22Rv1 (cell line): Measurements from ENCODE around the gene TMEM17.

Source experiments
- H3K27ac ChIP-seq: fragments of 450-650 bp; 2 replicates; pipeline ENCODE4 v1.5.1; 2017
- ZFX ChIP-seq: fragments of 450-650 bp; IDR thresholded peaks from 2 replicates; pipeline ENCODE4 v1.6.1; 2017; ENCODE audit warnings: antibody characterized with exemption, borderline replicate concordance
- TF ChIP-seq, protein P1 (sequence below): fragments of 450-650 bp; IDR thresholded peaks from 2 replicates; pipeline ENCODE4 v1.5.1; 2017; ENCODE audit warnings: mild to moderate bottlenecking

The TMEM17 gene

DNA sequence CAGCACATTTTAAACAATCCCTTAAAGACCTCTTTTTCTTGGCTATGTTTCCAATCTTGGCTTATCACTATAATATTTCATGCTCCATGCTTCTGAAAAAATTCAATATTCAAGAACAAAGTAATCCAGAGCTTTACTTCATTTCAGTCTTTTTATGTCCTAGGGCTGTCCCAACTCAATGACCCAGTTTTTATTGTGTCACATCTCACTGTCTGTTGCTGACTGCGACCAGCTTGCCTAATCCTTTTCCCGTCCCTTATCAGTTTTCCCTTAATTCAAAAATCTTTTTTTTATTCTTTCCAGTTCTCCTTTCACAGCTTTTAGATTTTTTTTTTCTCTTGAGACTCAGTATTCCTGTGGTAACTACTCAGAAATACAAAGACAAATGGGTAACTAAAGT, 10.2 kb downstream of the TMEM17 start:
- no peak for TF ChIP-seq ZFX
- TF ChIP-seq, protein P1, sequence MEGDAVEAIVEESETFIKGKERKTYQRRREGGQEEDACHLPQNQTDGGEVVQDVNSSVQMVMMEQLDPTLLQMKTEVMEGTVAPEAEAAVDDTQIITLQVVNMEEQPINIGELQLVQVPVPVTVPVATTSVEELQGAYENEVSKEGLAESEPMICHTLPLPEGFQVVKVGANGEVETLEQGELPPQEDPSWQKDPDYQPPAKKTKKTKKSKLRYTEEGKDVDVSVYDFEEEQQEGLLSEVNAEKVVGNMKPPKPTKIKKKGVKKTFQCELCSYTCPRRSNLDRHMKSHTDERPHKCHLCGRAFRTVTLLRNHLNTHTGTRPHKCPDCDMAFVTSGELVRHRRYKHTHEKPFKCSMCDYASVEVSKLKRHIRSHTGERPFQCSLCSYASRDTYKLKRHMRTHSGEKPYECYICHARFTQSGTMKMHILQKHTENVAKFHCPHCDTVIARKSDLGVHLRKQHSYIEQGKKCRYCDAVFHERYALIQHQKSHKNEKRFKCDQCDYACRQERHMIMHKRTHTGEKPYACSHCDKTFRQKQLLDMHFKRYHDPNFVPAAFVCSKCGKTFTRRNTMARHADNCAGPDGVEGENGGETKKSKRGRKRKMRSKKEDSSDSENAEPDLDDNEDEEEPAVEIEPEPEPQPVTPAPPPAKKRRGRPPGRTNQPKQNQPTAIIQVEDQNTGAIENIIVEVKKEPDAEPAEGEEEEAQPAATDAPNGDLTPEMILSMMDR, result no peak
- H3K27ac ChIP-seq, result no peak overlapping the region

DNA sequence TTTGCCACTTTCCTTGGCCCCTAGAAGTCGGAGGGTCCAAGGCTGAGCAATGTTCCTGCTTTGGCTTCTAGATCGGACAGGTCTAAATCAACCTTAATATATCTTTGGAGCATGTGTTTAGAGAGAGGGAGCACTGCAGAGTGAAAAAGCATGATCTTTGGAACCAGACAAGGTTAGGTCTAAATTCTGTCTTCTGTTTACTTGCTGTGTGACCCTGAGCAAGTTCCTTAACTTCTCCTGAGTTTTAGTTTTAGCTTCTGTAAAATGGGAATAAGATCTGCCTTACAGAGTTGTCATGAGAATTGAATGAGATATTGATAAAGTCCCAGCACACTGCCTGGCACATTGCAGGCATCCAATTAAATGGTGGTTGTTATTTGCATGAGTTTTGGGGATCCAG, 13.9 kb downstream of the TMEM17 start:
- TF ChIP-seq ZFX, result no peak
- TF ChIP-seq, protein P1, result no peak
- no peak overlapping the region for H3K27ac ChIP-seq

DNA sequence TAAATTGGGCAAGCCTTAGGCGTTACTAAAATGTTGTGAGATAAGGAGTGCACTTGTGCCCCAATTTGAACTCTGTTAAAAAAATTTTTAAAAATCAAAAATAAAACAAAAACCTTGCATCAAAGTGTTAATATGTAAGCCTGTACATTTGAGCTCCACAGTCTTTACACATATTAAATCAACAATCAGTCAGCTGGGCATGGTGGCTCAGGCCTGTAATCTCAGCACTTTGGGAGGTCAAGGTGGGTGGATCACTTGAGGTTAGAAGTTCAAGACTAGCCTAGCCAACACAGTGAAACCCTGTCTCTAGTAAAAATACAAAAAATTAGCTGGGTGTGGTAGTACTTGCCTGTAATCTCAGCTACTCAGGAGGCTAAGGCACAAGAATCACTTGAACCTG, 16.3 kb downstream of the TMEM17 start:
- TF ChIP-seq, protein P1, result no peak
- no peak for TF ChIP-seq ZFX
- H3K27ac ChIP-seq, result no peak overlapping the region

DNA sequence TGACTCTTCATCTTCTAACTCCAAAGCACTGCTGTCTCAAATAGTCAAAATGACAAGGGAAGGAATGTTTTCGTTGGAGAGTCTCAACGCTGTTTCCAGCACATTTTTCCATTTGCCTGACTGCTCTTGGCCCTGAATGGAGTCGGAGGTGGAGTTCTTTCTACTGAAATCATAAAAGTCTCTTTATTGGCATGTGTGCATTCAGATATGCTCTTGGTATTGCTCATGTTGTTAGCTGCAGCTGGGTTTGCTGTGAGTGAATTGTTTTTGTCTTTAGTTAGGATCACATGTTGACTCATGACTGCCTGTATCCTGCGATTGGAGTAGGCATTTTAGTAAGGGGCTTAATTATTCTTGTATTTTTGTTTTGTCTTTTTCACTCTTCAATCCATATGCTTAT, 16.8 kb downstream of the TMEM17 start:
- TF ChIP-seq, protein P1, result no peak
- TF ChIP-seq ZFX, result no peak
- no peak overlapping the region for H3K27ac ChIP-seq

DNA sequence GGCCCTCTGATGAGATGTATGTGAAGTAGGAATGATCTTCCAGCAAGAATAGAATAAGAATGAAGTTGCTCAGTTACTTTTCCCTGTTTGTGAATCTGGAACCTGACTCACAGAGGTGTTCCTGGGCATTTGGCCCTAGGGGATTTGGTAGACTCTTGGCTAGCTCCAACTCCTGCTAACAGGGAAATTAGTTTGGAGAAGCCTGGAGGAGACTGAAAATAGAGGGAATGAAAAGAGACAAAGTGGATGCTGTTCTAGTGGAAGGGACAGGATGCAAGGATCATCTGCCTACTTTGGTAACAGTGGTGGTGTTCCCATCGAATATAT, 19.6 kb downstream of the TMEM17 start:
- TF ChIP-seq, protein P1, result no peak
- TF ChIP-seq ZFX, result no peak
- H3K27ac ChIP-seq, result no peak overlapping the region

DNA sequence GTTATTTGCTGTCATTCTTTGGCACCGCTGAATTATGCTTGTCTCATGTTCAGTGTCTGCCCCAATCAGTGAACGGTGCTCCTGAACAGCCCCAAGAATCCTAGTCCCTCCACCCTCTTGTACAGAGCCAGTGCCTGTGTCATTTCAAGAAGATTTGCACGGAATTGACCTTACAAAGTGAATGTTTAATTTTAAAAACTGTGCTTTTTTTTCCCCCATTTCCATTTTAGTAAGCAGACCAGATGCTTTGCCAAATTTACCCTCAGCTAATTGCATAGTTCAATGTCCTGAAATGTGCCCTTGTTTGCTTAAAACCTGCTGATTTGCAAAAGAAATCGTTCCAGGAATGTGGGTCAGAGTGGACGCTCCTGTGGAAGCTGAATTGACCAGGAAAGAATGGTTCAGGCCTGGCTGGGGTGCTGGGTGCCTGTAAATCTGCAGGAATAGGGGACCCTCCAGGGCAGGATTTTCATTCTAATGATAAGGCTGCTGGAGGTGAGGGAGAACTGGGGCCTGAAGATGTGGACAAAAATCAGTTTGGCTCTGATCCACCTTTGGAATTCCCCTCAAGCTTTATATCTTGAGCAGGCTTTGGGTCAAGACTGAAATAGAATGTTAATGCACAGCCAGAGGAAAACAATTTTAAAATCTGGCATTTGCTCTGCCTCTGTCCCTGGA, 20.1 kb downstream of the TMEM17 start:
- TF ChIP-seq ZFX, result no peak
- TF ChIP-seq, protein P1, result no peak
- H3K27ac ChIP-seq, result no peak overlapping the region

DNA sequence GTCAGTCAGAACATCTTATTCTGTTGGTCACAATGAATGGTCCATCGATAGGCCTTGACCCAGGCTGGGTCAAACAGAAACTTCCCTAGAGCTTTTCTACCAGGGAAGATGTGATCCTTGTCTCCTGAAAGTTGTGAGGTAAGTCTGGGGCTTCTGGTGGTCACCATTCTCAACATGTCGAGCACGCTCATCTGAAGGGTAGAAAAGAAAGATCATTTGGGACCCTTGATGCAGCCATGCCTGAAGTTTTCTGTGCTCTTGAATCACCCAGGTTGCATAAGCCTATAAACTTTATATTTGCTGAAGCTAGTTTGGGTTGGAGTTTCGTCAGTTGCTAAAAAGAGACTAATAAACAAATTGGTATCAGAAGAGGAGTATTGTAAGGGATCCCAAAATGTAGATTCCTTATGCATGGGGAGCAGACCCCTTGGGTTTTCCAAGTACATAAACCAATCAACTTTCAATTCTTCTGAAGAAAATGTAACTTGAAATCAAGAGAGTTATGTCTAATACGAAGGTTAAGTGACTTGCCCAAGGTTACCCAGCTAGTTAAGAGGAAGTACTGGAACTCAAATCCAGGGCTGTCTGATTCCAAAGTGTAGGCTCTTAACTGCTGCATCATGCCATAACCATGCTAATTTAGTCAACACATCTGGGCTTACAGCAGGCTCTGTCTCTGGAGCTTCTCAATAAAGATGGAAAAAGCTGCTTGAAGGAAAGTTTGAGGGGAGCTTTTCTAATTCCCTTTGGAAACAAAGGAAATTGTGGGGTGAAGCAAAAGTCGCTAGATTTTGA, 23.2 kb downstream of the TMEM17 start:
- no peak overlapping the region for H3K27ac ChIP-seq
- no peak for TF ChIP-seq ZFX

DNA sequence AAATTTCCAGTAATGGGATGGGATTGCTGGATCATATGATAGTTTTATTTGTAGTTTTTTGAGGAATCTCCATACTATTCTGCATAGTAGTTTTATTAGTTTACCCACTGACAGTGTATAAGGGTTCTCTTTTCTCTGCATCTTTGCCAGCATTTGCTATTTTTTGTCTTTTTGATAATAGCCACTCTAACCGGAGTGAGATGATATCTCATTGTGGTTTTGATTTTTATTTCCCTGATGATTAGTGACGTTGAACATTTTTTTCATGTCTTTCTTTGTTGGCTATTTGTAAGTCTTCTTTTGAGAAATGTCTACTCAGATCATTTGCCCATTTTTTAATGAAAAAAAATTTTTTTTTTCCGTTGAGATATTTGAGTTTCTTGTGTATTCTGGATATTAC, 26.1 kb downstream of the TMEM17 start:
- TF ChIP-seq, protein P1, result no peak
- no peak for TF ChIP-seq ZFX
- H3K27ac ChIP-seq, result no peak overlapping the region
